Measurements from ENCODE around the gene SYNDIG1L. TPM values are rescaled to one million over a fixed set of nuclear protein-coding genes. Genes with fewer than 3 reads are reported as not detected.
"Not testable (repeated sequence)": the region's sequence is repeated elsewhere in the genome, so short reads cannot be mapped to it uniquely, and the experiment has no call there.

SYNDIG1L gene
- total RNA-seq, 1 experiment from 2014 or later, result not detected

DNA sequence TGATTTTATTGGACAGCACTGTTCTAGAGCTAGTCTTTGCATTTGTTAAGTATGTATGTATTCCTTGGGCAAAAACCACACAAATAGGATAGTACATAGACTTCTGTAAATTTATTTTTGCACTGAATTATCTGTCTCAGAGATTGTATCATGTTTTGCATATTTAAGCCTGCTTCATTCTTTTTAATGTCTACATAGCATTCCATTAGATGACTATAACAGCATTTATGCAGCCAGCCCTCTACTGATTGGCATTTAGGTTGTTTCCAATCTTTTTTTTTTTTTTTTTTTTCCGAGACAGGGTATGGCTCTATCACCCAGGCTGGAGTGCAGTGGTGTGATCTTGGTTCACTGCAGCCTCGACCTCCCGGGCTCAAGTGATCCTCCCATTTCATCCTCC, 34.5 kb downstream of the SYNDIG1L start:
- BruUV-seq (replicated peaks), result no TSS peak
- ChIA-PET CTCF (no interaction called here), POLR2A (no interaction called here), RAD21 (ENCODE audit: low non-redundant PET in 1 of 2, low total read pairs in 2 of 2, uncharacterized antibody in 2 of 2, unreplicated experiment in 2 of 2) (no interaction called here)
- TF ChIP-seq ZNF274 (IDR thresholded peaks at IDR 0.05; ENCODE audit: low read depth, low read length) (no peak), EGR1 (IDR thresholded peaks at IDR 0.05; ENCODE audit: low read depth) (no peak), SIN3A (IDR thresholded peaks at IDR 0.05; ENCODE audit: low read depth) (no peak), POLR2A (IDR thresholded peaks at IDR 0.05; ENCODE audit: borderline replicate concordance, extremely low read depth, insufficient read depth, insufficient read length) (no peak), ELF1 (IDR thresholded peaks at IDR 0.05; ENCODE audit: borderline replicate concordance, low read depth) (no peak), POLR2AphosphoS5 (IDR thresholded peaks at IDR 0.05; ENCODE audit: low read depth, low read length) (no peak), SP1 (IDR thresholded peaks at IDR 0.05; ENCODE audit: low read depth) (no peak), EZH2 (IDR thresholded peaks at IDR 0.05) (no peak)
- TF ChIP-seq, protein P1, sequence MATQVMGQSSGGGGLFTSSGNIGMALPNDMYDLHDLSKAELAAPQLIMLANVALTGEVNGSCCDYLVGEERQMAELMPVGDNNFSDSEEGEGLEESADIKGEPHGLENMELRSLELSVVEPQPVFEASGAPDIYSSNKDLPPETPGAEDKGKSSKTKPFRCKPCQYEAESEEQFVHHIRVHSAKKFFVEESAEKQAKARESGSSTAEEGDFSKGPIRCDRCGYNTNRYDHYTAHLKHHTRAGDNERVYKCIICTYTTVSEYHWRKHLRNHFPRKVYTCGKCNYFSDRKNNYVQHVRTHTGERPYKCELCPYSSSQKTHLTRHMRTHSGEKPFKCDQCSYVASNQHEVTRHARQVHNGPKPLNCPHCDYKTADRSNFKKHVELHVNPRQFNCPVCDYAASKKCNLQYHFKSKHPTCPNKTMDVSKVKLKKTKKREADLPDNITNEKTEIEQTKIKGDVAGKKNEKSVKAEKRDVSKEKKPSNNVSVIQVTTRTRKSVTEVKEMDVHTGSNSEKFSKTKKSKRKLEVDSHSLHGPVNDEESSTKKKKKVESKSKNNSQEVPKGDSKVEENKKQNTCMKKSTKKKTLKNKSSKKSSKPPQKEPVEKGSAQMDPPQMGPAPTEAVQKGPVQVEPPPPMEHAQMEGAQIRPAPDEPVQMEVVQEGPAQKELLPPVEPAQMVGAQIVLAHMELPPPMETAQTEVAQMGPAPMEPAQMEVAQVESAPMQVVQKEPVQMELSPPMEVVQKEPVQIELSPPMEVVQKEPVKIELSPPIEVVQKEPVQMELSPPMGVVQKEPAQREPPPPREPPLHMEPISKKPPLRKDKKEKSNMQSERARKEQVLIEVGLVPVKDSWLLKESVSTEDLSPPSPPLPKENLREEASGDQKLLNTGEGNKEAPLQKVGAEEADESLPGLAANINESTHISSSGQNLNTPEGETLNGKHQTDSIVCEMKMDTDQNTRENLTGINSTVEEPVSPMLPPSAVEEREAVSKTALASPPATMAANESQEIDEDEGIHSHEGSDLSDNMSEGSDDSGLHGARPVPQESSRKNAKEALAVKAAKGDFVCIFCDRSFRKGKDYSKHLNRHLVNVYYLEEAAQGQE (IDR thresholded peaks at IDR 0.05; ENCODE audit: low read depth), result no peak
- TF ChIP-seq, protein P2, sequence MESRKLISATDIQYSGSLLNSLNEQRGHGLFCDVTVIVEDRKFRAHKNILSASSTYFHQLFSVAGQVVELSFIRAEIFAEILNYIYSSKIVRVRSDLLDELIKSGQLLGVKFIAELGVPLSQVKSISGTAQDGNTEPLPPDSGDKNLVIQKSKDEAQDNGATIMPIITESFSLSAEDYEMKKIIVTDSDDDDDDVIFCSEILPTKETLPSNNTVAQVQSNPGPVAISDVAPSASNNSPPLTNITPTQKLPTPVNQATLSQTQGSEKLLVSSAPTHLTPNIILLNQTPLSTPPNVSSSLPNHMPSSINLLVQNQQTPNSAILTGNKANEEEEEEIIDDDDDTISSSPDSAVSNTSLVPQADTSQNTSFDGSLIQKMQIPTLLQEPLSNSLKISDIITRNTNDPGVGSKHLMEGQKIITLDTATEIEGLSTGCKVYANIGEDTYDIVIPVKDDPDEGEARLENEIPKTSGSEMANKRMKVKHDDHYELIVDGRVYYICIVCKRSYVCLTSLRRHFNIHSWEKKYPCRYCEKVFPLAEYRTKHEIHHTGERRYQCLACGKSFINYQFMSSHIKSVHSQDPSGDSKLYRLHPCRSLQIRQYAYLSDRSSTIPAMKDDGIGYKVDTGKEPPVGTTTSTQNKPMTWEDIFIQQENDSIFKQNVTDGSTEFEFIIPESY (IDR thresholded peaks at IDR 0.05; ENCODE audit: extremely low read depth, insufficient replicate concordance, low read length), result no peak
- Histone ChIP-seq H3K9ac (ENCODE audit: low read length) (no peak overlapping the region), H3K9me2 (ENCODE audit: insufficient read depth) (no peaks in the 10 kb centered on the region), H2AFZ (ENCODE audit: low read depth, low read length, poor library complexity, severe bottlenecking) (no peak overlapping the region), H4K20me1 (ENCODE audit: insufficient read depth) (no peaks in the 10 kb centered on the region), H3K27me3 (ENCODE audit: insufficient read depth, low read length) (peaks cover 4% of the 10 kb centered on the region; the same call in 1 of the 2 replicates), H3K4me3 (replicated peaks in 1 of 2; ENCODE audit: low read depth in 1 of 2, low read length in 2 of 2) (no peak overlapping the region), H3K79me2 (ENCODE audit: insufficient read depth, low read length) (no peaks in the 10 kb centered on the region), H3K36me3 (ENCODE audit: control insufficient read depth in 1 of 2, insufficient read depth in 2 of 2, low read length in 2 of 2) (no peaks in the 10 kb centered on the region), H3K4me1 (ENCODE audit: control insufficient read depth in 1 of 2, insufficient read depth in 2 of 2, low read length in 2 of 2) (no peaks in the 10 kb centered on the region), H3K4me2 (ENCODE audit: low read length) (no peak overlapping the region), H3K9me3 (ENCODE audit: control insufficient read depth in 1 of 2, insufficient read depth in 1 of 2, low read depth in 1 of 2, low read length in 2 of 2) (no peaks in the 10 kb centered on the region), H3K27ac (ENCODE audit: low read depth, low read length) (no peak overlapping the region)
- DNase-seq (ENCODE audit: low read depth, low spot score) (no peak), ATAC-seq (no peak)
- intact Hi-C loops (cut with micrococcal nuclease), result no loop called here

DNA sequence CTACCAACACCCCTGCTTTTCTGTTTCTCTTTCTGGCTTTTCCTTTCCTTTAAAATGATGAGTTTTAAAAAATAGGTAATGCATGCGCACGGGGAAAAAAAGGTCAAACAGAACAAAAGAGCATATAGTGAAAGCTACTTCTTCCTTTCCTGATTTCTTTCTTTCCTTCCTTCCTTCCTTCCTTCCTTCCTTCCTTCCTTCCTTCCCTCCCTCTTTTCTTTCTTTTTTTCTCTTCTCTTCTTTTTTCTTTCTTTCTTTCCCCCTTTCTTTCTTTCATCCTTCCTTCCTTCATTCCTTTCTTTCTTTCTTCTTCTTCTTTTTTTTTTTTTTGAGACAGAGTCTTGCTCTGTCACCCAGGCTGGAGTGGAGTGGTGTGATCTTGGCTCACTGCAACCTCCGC, 35.5 kb downstream of the SYNDIG1L start:
- ATAC-seq; DNase-seq (ENCODE audit: low read depth, low spot score); BruUV-seq (replicated peaks); H3K4me1 ChIP-seq (ENCODE audit: control insufficient read depth in 1 of 2, insufficient read depth in 2 of 2, low read length in 2 of 2); CTCF ChIA-PET; H3K4me3 ChIP-seq (replicated peaks in 1 of 2; ENCODE audit: low read depth in 1 of 2, low read length in 2 of 2); H3K9ac ChIP-seq (ENCODE audit: low read length); H2AFZ ChIP-seq (ENCODE audit: low read depth, low read length, poor library complexity, severe bottlenecking); H3K27me3 ChIP-seq (ENCODE audit: insufficient read depth, low read length); H3K27ac ChIP-seq (ENCODE audit: low read depth, low read length); H3K4me2 ChIP-seq (ENCODE audit: low read length); intact Hi-C loops (cut with micrococcal nuclease); H4K20me1 ChIP-seq (ENCODE audit: insufficient read depth); H3K9me2 ChIP-seq (ENCODE audit: insufficient read depth); H3K79me2 ChIP-seq (ENCODE audit: insufficient read depth, low read length); H3K9me3 ChIP-seq (ENCODE audit: control insufficient read depth in 1 of 2, insufficient read depth in 1 of 2, low read depth in 1 of 2, low read length in 2 of 2); H3K36me3 ChIP-seq (ENCODE audit: control insufficient read depth in 1 of 2, insufficient read depth in 2 of 2, low read length in 2 of 2); RAD21 ChIA-PET (ENCODE audit: low non-redundant PET in 1 of 2, low total read pairs in 2 of 2, uncharacterized antibody in 2 of 2, unreplicated experiment in 2 of 2): not testable (repeated sequence)
- POLR2A ChIA-PET, result interaction anchor here (0.6 kb wide), 1 partner anchor 152 kb away, joined by 4 read pairs; no protein-coding TSS in a partner anchor
